GM23338 (cell line): ENCODE data around the gene CEP85. TPM values are rescaled to one million over a fixed set of nuclear protein-coding genes. Genes with fewer than 3 reads are reported as not detected.

ENCODE experiments used
- ATAC-seq: fragments of 200-7000 bp; cut with Tn5 transposase; 3 replicates; pipeline ENCODE4 v1.9.1; 2020
- DNase-seq: peaks from one replicate; pipeline ENCODE4 v3.0.0-alpha.2; 2015; ENCODE audit warnings: low spot score
- H2AFZ ChIP-seq: fragments of 200-600 bp; sonication (generic); 2 replicates; pipeline ENCODE4 v1.8.0; 2016; ENCODE audit warnings: antibody characterized with exemption, mild to moderate bottlenecking, moderate library complexity
- H3F3A ChIP-seq: fragments of 200-600 bp; sonication (generic); replicated peaks from 2 replicates; pipeline ENCODE4 v1.8.0; 2017; ENCODE audit warnings: antibody characterized with exemption, mixed run types, low read depth
- H3K27ac ChIP-seq: fragments of 200-600 bp; sonication (generic); 2 replicates; pipeline ENCODE4 v1.6.1; 2016; ENCODE audit warnings: low read depth
- H3K27me3 ChIP-seq: fragments of 200-600 bp; sonication (generic); 2 replicates; pipeline ENCODE4 v1.8.0; 2016; ENCODE audit warnings: mild to moderate bottlenecking, mixed run types, moderate library complexity; ENCODE audit not compliant: insufficient read depth
- H3K36me3 ChIP-seq: fragments of 200-600 bp; sonication (generic); 2 replicates; pipeline ENCODE4 v1.8.0; 2016; ENCODE audit warnings: mild to moderate bottlenecking; ENCODE audit not compliant: insufficient read depth
- H3K4me1 ChIP-seq: fragments of 200-600 bp; sonication (generic); 2 replicates; pipeline ENCODE4 v1.8.0; 2016; ENCODE audit warnings: mild to moderate bottlenecking, moderate library complexity; ENCODE audit not compliant: insufficient read depth
- H3K4me2 ChIP-seq: fragments of 200-600 bp; sonication (generic); 2 replicates; pipeline ENCODE4 v1.7.1; 2017; ENCODE audit warnings: mixed run types
- H3K4me3 ChIP-seq: fragments of 200-600 bp; sonication (generic); 2 replicates; pipeline ENCODE4 v1.6.1; 2016; ENCODE audit warnings: mixed run types
- H3K79me2 ChIP-seq: fragments of 200-600 bp; sonication (generic); replicated peaks from 2 replicates; pipeline ENCODE4 v1.8.0; 2017; ENCODE audit warnings: mild to moderate bottlenecking; ENCODE audit not compliant: insufficient read depth
- H3K9me2 ChIP-seq: fragments of 200-600 bp; sonication (generic); 2 replicates; pipeline ENCODE4 v1.8.0; 2017; ENCODE audit not compliant: insufficient read depth
- H4K20me1 ChIP-seq: fragments of 200-600 bp; sonication (generic); replicated peaks from 2 replicates; pipeline ENCODE4 v1.8.0; 2017; ENCODE audit warnings: mild to moderate bottlenecking; ENCODE audit not compliant: insufficient read depth
- H3K27ac Mint-ChIP-seq: 2 replicates; pipeline ENCODE4 v1.8.0; 2020; ENCODE audit warnings: inconsistent platforms, mild to moderate bottlenecking, moderate library complexity, mixed read lengths
- H3K27me3 Mint-ChIP-seq: 3 replicates; pipeline ENCODE4 v1.8.0; 2022; ENCODE audit warnings: low read depth, mild to moderate bottlenecking, moderate library complexity, mixed read lengths, inconsistent platforms; ENCODE audit not compliant: insufficient read depth, poor library complexity
- H3K36me3 Mint-ChIP-seq: 3 replicates; pipeline ENCODE4 v1.8.0; 2021; ENCODE audit warnings: low read depth, mild to moderate bottlenecking, inconsistent platforms, moderate library complexity, mixed read lengths
- H3K4me1 Mint-ChIP-seq: 3 replicates; pipeline ENCODE4 v1.8.0; 2020; ENCODE audit warnings: mild to moderate bottlenecking, inconsistent platforms, mixed read lengths
- H3K4me3 Mint-ChIP-seq: 3 replicates; pipeline ENCODE4 v1.8.0; 2021; ENCODE audit warnings: moderate library complexity, mild to moderate bottlenecking, inconsistent platforms, mixed read lengths
- H3K9me3 Mint-ChIP-seq: 3 replicates; pipeline ENCODE4 v1.8.0; 2020; ENCODE audit warnings: moderate library complexity, mild to moderate bottlenecking, inconsistent platforms, mixed read lengths
- CREB1 ChIP-seq: fragments of 250-450 bp; sonication (Bioruptor Pico); IDR thresholded peaks from 2 replicates; pipeline ENCODE4 v1.5.0; 2020; ENCODE audit warnings: low read depth, mild to moderate bottlenecking, moderate library complexity
- CTCF ChIP-seq, 2 experiments: fragments of 200-600 bp in 1 of 2; sonication (generic) in 1 of 2; conservative IDR thresholded peaks; 2 replicates each; pipeline versions ENCODE4 v1.5.1 to v1.6.1; 2016 to 2017; ENCODE audit warnings: antibody characterized with exemption in 2 of 2, low read depth in 2 of 2, mild to moderate bottlenecking in 2 of 2, moderate library complexity in 1 of 2
- EZH2phosphoT487 ChIP-seq: fragments of 200-600 bp; sonication (generic); IDR thresholded peaks from one replicate; pipeline ENCODE4 v1.8.1; 2018; ENCODE audit warnings: antibody characterized with exemption; ENCODE audit not compliant: unreplicated experiment
- JUNB ChIP-seq: IDR thresholded peaks from one replicate; pipeline ENCODE4 v1.6.1; 2016; ENCODE audit warnings: antibody characterized with exemption; ENCODE audit not compliant: unreplicated experiment
- NANOG ChIP-seq: IDR thresholded peaks from 2 replicates; pipeline ENCODE4 v1.6.1; 2016; ENCODE audit warnings: antibody characterized with exemption, borderline replicate concordance
- ZNF462 ChIP-seq: fragments of 250-450 bp; sonication (Bioruptor Pico); IDR thresholded peaks from 2 replicates; pipeline ENCODE4 v1.5.0; 2020; ENCODE audit warnings: mild to moderate bottlenecking, moderate library complexity
- polyA plus RNA-seq: library from polyadenylated mRNA; unstranded; fragments of >200 nt; fragmentation: Nextera tagmentation; extraction: Ambion mirVana; gene quantifications from 2 replicates; pipeline ENCODE4 v1.2.1, GENCODE V29; 2016
- total RNA-seq: library from RNA; depleted of rRNA; stranded (reverse); fragments of >200 nt; shearing (Covaris generic); gene quantifications from 2 replicates; pipeline ENCODE4 v1.2.3, GENCODE V29; 2014

Gene CEP85
- total and polyA plus RNA-seq, 2 experiments from 2014 or later = 12.8 to 36.8 TPM

GRCh38 chr1:26274801-26275425 is 40.9 kb downstream of the CEP85 start:
- Mint-ChIP-seq H3K9me3 (no peaks in the 10 kb centered on the region), H3K27me3 (peaks cover 9% of the 10 kb centered on the region), H3K4me3 (no peak overlapping the region), H3K27ac (peak overlapping the region; percentile 73), H3K36me3 (peaks cover 82% of the 10 kb centered on the region), H3K4me1 (peaks cover 23% of the 10 kb centered on the region)
- Histone ChIP-seq H3K9me2 (no peaks in the 10 kb centered on the region), H3K79me2 (no peaks in the 10 kb centered on the region), H3K4me2 (no peak overlapping the region), H4K20me1 (peaks cover 8% of the 10 kb centered on the region), H3F3A (peaks cover 25% of the 10 kb centered on the region), H2AFZ (no peak overlapping the region), H3K4me3 (no peak overlapping the region), H3K4me1 (no peaks in the 10 kb centered on the region; the same call in 1 of the 2 replicates), H3K27ac (peak overlapping the region; percentile 77), H3K27me3 (no peaks in the 10 kb centered on the region), H3K36me3 (peaks cover 43% of the 10 kb centered on the region)
- no peak for ATAC-seq
- TF ChIP-seq CREB1 (CRISPR knock-in tag) = no peak
- no peak for TF ChIP-seq JUNB
- no peak for TF ChIP-seq ZNF462
- TF ChIP-seq CTCF (conservative IDR thresholded peaks at IDR 0.05; ENCODE audit: low read depth in 2 of 2) = no peak
- TF ChIP-seq NANOG = no peak
- TF ChIP-seq EZH2phosphoT487 = no peak
- no peak for DNase-seq
